Measurements from ENCODE around the gene HEMK1.

HEMK1 gene

GRCh38 chr3:50644561-50644960 lies 75.2 kb downstream of the HEMK1 start:
- DNase-seq (ENCODE audit: low read depth): no peak
- TF ChIP-seq, protein P1, sequence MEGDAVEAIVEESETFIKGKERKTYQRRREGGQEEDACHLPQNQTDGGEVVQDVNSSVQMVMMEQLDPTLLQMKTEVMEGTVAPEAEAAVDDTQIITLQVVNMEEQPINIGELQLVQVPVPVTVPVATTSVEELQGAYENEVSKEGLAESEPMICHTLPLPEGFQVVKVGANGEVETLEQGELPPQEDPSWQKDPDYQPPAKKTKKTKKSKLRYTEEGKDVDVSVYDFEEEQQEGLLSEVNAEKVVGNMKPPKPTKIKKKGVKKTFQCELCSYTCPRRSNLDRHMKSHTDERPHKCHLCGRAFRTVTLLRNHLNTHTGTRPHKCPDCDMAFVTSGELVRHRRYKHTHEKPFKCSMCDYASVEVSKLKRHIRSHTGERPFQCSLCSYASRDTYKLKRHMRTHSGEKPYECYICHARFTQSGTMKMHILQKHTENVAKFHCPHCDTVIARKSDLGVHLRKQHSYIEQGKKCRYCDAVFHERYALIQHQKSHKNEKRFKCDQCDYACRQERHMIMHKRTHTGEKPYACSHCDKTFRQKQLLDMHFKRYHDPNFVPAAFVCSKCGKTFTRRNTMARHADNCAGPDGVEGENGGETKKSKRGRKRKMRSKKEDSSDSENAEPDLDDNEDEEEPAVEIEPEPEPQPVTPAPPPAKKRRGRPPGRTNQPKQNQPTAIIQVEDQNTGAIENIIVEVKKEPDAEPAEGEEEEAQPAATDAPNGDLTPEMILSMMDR (conservative IDR thresholded peaks at IDR 0.05; ENCODE audit: control insufficient read depth, insufficient read depth, low read depth, low read length): no peak

GRCh38 chr3:50645378-50645777 lies 76.1 kb downstream of the HEMK1 start:
- TF ChIP-seq, protein P1 (conservative IDR thresholded peaks at IDR 0.05; ENCODE audit: control insufficient read depth, insufficient read depth, low read depth, low read length): no peak
- H3K4me3 ChIP-seq (ENCODE audit: control insufficient read depth, low read depth, low read length): no peak overlapping the region
- no peak for DNase-seq (ENCODE audit: low read depth)

More at GRCh38 chr3:50644561-50644960, 75.2 kb downstream of the HEMK1 start:
- no peak overlapping the region for H3K4me3 ChIP-seq (ENCODE audit: control insufficient read depth, low read depth, low read length)
